Activated CD8-positive, alpha-beta memory T cell treated with anti-CD3 and anti-CD28 coated beads, Interleukin-2, amount 10 ng/mL, durations not matched to agents 7 days and 5 days (primary cell): Measurements from ENCODE around the gene S100B. TPM values are rescaled to one million over a fixed set of nuclear protein-coding genes. Genes with fewer than 3 reads are reported as not detected.
A peak's percentile ranks its signal among the peaks of the same experiment; 100 is the strongest.

Source experiments
- ATAC-seq: fragments of 150-1000 bp; cut with Tn5 transposase; one replicate; pipeline ENCODE4 v1.10.0; 2021; ENCODE audit warnings: moderate library complexity
- CTCF ChIA-PET: fragments of 350-600 bp; sonication (Branson Sonifier 250); formaldehyde crosslinking; loops from one replicate; lab custom pipeline; 2021; ENCODE audit warnings: antibody characterized with exemption; lab: Charles Lee
- DNase-seq: peaks from one replicate; pipeline ENCODE4 v3.0.0-alpha.2; 2020
- H3K27ac Mint-ChIP-seq: one replicate; pipeline ENCODE4 v1.8.0; 2021; ENCODE audit warnings: mild to moderate bottlenecking, mixed read lengths
- H3K27me3 Mint-ChIP-seq: one replicate; pipeline ENCODE4 v1.8.0; 2021; ENCODE audit warnings: mixed read lengths
- H3K36me3 Mint-ChIP-seq: one replicate; pipeline ENCODE4 v1.8.0; 2021; ENCODE audit warnings: mild to moderate bottlenecking, mixed read lengths
- H3K4me1 Mint-ChIP-seq: one replicate; pipeline ENCODE4 v1.8.0; 2021; ENCODE audit warnings: mixed read lengths
- H3K4me3 Mint-ChIP-seq: one replicate; pipeline ENCODE4 v1.8.0; 2021; ENCODE audit warnings: mild to moderate bottlenecking, moderate library complexity, mixed read lengths
- H3K9me3 Mint-ChIP-seq: one replicate; pipeline ENCODE4 v1.8.0; 2022; ENCODE audit warnings: low read depth, mixed read lengths
- total RNA-seq, 2 experiments: library from RNA; stranded (reverse); gene quantifications; one replicate each; pipeline ENCODE4 v1.2.3, GENCODE V29; 2021

S100B gene
- total RNA-seq, 2 experiments from 2014 or later = 0.77 to 1.5 TPM

- Mint-ChIP-seq H3K9me3 (no peaks in the 10 kb centered on the region), H3K36me3 (peaks cover 20% of the 10 kb centered on the region), H3K4me3 (no peak overlapping the region), H3K4me1 (peaks cover 34% of the 10 kb centered on the region), H3K27me3 (no peaks in the 10 kb centered on the region), H3K27ac (peak overlapping the region; percentile 87)
- peak; percentile 75 for DNase-seq
- CTCF ChIA-PET = interaction anchor here (0.8 to 2.6 kb wide), 4 partner anchors 20 to 89 kb away, joined by 3 to 8 read pairs (median 4); partner anchors contain the start of gene PRMT2
- peak; percentile 38 for ATAC-seq
Observed at GRCh38 chr21:46550116-46550941, 54.6 kb downstream of the S100B start.

- H3K9me3 Mint-ChIP-seq = no peaks in the 10 kb centered on the region
- peaks cover 23% of the 10 kb centered on the region for H3K36me3 Mint-ChIP-seq
- ATAC-seq = no peak
- peak; percentile 35 for DNase-seq
- H3K4me3 Mint-ChIP-seq = no peak overlapping the region
- no peak overlapping the region for H3K27ac Mint-ChIP-seq
- peaks cover 34% of the 10 kb centered on the region for H3K4me1 Mint-ChIP-seq
- H3K27me3 Mint-ChIP-seq = no peaks in the 10 kb centered on the region
- CTCF ChIA-PET = no interaction called here
Observed at GRCh38 chr21:46549650-46550049, 55.2 kb downstream of the S100B start.

Other genes with a start within 250 kb of the S100B start
- 10 to 100 TPM; 43.4 to 70.4 TPM for gene DIP2A, start 146.2 kb downstream of the S100B start, total RNA-seq
- 100 to 1,000 TPM in 1 of 2 experiments, 10 to 100 TPM in 1; 99.7 to 107 TPM for gene PRMT2, start 30.6 kb upstream of the S100B start, total RNA-seq